ENCODE results near the gene PPARG. TPM values are rescaled to one million over a fixed set of nuclear protein-coding genes. Genes with fewer than 3 reads are reported as not detected.

Gene PPARG
- total and polyA plus RNA-seq, 8 donors, result 7.9 to 85.2 (median 29.3) TPM

DNA sequence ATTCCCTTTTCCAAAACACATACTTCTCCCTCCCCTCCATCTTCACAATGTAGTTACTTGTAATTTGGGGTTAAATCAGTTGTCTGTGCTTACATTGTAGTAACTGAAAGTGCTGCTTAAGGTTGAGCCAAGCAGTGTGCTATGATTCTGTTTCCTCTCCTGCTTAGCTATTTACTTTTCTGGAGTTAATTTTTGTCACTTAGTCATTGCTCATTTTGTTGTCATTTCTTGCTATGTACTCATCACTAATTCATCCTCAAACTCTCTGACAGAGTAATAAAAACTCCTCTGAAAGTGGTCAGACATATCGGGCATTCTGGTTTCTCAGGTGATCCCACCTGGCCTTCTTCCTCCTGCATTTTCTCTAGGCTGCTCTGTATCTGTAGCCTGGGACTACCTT, 80.7 kb downstream of the PPARG start:
- H3K36me3 ChIP-seq, result no peaks in the 10 kb centered on the region
- H3K27me3 ChIP-seq, result no peaks in the 10 kb centered on the region
- 84 to 94% (median 91%) methylated on average over 1 of the region's 1 CpG for WGBS, 5 donors
- peaks cover 0 to 21% (median 13%) of the 10 kb centered on the region in 4 donors for H3K4me1 ChIP-seq
- TF ChIP-seq POLR2AphosphoS5 (IDR thresholded peaks at IDR 0.05) (no peak), POLR2A (IDR thresholded peaks at IDR 0.05) (no peak), EP300 (IDR thresholded peaks at IDR 0.05) (no peak)
- TF ChIP-seq, protein P1, sequence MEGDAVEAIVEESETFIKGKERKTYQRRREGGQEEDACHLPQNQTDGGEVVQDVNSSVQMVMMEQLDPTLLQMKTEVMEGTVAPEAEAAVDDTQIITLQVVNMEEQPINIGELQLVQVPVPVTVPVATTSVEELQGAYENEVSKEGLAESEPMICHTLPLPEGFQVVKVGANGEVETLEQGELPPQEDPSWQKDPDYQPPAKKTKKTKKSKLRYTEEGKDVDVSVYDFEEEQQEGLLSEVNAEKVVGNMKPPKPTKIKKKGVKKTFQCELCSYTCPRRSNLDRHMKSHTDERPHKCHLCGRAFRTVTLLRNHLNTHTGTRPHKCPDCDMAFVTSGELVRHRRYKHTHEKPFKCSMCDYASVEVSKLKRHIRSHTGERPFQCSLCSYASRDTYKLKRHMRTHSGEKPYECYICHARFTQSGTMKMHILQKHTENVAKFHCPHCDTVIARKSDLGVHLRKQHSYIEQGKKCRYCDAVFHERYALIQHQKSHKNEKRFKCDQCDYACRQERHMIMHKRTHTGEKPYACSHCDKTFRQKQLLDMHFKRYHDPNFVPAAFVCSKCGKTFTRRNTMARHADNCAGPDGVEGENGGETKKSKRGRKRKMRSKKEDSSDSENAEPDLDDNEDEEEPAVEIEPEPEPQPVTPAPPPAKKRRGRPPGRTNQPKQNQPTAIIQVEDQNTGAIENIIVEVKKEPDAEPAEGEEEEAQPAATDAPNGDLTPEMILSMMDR (IDR thresholded peaks at IDR 0.05), result no peak
- intact Hi-C loops (cut with DNase I; ENCODE audit: low total_unique reads), result no loop called here
- no peak overlapping the region for H3K4me3 ChIP-seq
- peak overlapping the region in 1 of 5 donors; percentile 14 for H3K27ac ChIP-seq
- peaks cover 0 to 5% (median 0%) of the 10 kb centered on the region in 4 donors for H3K9me3 ChIP-seq
- DNase-seq, result no peak

GRCh38 chr3:12370758-12371157, 81.9 kb downstream of the PPARG start:
- H3K4me3 ChIP-seq, result no peak overlapping the region
- no peaks in the 10 kb centered on the region for H3K36me3 ChIP-seq
- H3K27ac ChIP-seq, result peak overlapping the region in 2 of 5 donors; percentile 43 to 65
- peak in 1 of 2 donors; percentile 47 for DNase-seq
- no peaks in the 10 kb centered on the region for H3K27me3 ChIP-seq
- 34 to 59% (median 45%) methylated on average over 2 of the region's 2 CpGs for WGBS, 5 donors
- TF ChIP-seq POLR2A (IDR thresholded peaks at IDR 0.05), result no peak
- TF ChIP-seq, protein P1 (IDR thresholded peaks at IDR 0.05), result peak in 2 of 7 experiments; percentile 7 to 13
- H3K4me1 ChIP-seq, result peaks cover 0 to 22% (median 14%) of the 10 kb centered on the region in 4 donors
- intact Hi-C loops (cut with DNase I; ENCODE audit: low total_unique reads), result no loop called here
- peaks cover 0 to 5% (median 0%) of the 10 kb centered on the region in 4 donors for H3K9me3 ChIP-seq

- intact Hi-C loops (cut with DNase I; ENCODE audit: low total_unique reads), result no loop called here
- DNase-seq, result peak in 1 of 2 donors; percentile 62
- peak overlapping the region; percentile 18 to 65 (median 31) for H3K27ac ChIP-seq
- no peak overlapping the region for H3K4me3 ChIP-seq
- H3K36me3 ChIP-seq, result no peaks in the 10 kb centered on the region
- no peaks in the 10 kb centered on the region for H3K9me3 ChIP-seq
- no peaks in the 10 kb centered on the region for H3K27me3 ChIP-seq
- peaks cover 0 to 25% (median 16%) of the 10 kb centered on the region in 4 donors for H3K4me1 ChIP-seq
- TF ChIP-seq POLR2AphosphoS5 (IDR thresholded peaks at IDR 0.05) (peak in 2 of 3 donors; percentile 8 to 48), EP300 (IDR thresholded peaks at IDR 0.05) (no peak), POLR2A (IDR thresholded peaks at IDR 0.05) (no peak)
- TF ChIP-seq, protein P1 (IDR thresholded peaks at IDR 0.05), result no peak
- 24 to 46% (median 36%) methylated on average over 6 of the region's 6 CpGs for WGBS, 5 donors
Observed at GRCh38 chr3:12371525-12372140, 82.8 kb downstream of the PPARG start.

GRCh38 chr3:12372741-12373280, 83.9 kb downstream of the PPARG start:
- Histone ChIP-seq H3K27me3 (no peaks in the 10 kb centered on the region), H3K36me3 (no peaks in the 10 kb centered on the region), H3K27ac (no peak overlapping the region), H3K9me3 (no peaks in the 10 kb centered on the region), H3K4me3 (no peak overlapping the region), H3K4me1 (peaks cover 0 to 25% (median 16%) of the 10 kb centered on the region in 4 donors)
- intact Hi-C loops (cut with DNase I; ENCODE audit: low total_unique reads), result no loop called here
- no peak for TF ChIP-seq EP300 (IDR thresholded peaks at IDR 0.05)
- WGBS, 5 donors, result 78 to 95% (median 87%) methylated on average over 2 of the region's 2 CpGs
- no peak for DNase-seq

GRCh38 chr3:12375572-12375971, 86.7 kb downstream of the PPARG start:
- no peak for TF ChIP-seq POLR2AphosphoS5 (IDR thresholded peaks at IDR 0.05)
- TF ChIP-seq, protein P1 (IDR thresholded peaks at IDR 0.05), result no peak
- TF ChIP-seq POLR2A (IDR thresholded peaks at IDR 0.05), result no peak
- no peak for TF ChIP-seq EP300 (IDR thresholded peaks at IDR 0.05)
- intact Hi-C loops (cut with DNase I; ENCODE audit: low total_unique reads), result no loop called here
- 22 to 52% (median 48%) methylated on average over 4 of the region's 4 CpGs for WGBS, 5 donors
- no peak for DNase-seq
- Histone ChIP-seq H3K27ac (no peak overlapping the region), H3K4me3 (no peak overlapping the region), H3K4me1 (peaks cover 0 to 36% (median 20%) of the 10 kb centered on the region in 4 donors), H3K9me3 (no peaks in the 10 kb centered on the region), H3K36me3 (no peaks in the 10 kb centered on the region), H3K27me3 (no peaks in the 10 kb centered on the region)

All from stomach (tissue), 9 donors.